Astrocyte (in vitro differentiated cells and primary cell): ENCODE data around the gene PIK3CD.

Source experiments
- EZH2 ChIP-seq: IDR thresholded peaks from 2 replicates; pipeline ENCODE4 v1.6.1; 2012; ENCODE audit warnings: mild to moderate bottlenecking, low read length, inconsistent platforms; ENCODE audit not compliant: insufficient read depth
- TF ChIP-seq, protein P1 (sequence below): IDR thresholded peaks from 2 replicates; pipeline ENCODE4 v1.5.1; 2011; ENCODE audit warnings: low read depth, mild to moderate bottlenecking, inconsistent platforms, low read length, moderate library complexity; ENCODE audit not compliant: insufficient read depth

DNA sequence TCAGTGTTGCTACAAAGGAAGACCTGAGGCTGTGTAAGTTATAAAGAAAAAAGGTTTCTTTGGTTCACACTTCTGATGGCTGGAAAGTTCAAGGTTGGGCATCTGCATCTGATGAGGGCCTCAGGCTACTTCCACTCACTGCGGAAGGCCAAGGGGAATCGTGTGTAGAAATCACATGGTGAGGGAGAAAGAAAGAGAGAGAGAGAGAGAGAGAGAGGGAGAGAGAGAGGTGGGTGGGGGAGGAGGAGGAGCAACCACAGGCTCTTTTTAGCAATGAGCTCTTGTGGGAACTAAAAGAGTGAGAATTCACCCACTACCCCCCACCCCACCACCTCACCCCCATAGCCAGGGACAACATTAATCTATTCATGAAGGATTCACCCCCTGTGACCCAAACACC is 112.4 kb downstream of the PIK3CD start:
- TF ChIP-seq, protein P1, sequence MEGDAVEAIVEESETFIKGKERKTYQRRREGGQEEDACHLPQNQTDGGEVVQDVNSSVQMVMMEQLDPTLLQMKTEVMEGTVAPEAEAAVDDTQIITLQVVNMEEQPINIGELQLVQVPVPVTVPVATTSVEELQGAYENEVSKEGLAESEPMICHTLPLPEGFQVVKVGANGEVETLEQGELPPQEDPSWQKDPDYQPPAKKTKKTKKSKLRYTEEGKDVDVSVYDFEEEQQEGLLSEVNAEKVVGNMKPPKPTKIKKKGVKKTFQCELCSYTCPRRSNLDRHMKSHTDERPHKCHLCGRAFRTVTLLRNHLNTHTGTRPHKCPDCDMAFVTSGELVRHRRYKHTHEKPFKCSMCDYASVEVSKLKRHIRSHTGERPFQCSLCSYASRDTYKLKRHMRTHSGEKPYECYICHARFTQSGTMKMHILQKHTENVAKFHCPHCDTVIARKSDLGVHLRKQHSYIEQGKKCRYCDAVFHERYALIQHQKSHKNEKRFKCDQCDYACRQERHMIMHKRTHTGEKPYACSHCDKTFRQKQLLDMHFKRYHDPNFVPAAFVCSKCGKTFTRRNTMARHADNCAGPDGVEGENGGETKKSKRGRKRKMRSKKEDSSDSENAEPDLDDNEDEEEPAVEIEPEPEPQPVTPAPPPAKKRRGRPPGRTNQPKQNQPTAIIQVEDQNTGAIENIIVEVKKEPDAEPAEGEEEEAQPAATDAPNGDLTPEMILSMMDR, result no peak
- TF ChIP-seq EZH2, result no peak
